NCI-H2081 (cell line): ENCODE data around the gene ESPNL.

Experiments
- DNase-seq, 2 experiments: peaks; one replicate each; lab custom pipeline; 2025; lab: John Stamatoyannopoulos, UW

ESPNL gene

DNA sequence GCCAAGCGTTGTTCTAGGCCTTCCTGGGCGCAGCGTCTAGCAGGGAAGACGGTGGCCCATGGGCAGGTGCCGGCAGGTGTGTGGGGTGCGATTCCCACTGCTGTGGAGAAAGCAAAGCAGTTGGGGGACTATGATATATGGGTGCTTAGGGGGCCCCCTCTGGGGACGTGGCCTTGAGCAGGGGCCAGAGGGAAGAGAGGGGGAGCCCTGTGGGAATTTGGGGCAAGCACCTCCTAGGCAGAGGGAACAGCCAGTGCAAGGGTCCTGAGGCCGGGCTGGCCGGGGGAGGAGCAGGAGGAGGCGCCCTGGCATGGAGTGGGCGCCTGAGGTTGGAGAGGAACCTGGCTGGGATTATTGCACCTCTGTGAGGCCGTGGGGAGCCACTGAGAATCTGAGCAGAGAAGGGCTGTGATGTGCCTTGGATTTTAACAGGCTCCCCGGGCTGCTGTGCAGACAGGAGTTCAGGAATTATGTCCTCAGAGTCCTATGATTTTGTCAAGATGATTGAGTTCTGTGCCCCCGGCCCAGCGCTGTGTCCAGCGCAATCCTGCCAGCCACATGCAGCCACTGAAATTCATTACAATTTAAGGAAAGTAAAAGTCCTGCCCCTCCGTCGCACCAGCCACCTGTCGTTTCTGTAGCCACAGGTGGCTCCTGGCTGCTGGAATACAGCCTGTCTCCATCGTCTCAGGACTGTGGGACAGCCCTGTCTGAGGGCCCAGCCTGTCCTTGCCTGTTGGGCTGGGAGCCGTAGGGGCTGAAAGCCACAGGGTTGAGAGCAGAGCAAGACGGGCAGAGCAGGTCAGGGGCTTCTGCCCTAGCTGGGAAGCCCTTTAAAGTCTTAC lies 29.2 kb downstream of the ESPNL start:
- no peak for DNase-seq

DNA sequence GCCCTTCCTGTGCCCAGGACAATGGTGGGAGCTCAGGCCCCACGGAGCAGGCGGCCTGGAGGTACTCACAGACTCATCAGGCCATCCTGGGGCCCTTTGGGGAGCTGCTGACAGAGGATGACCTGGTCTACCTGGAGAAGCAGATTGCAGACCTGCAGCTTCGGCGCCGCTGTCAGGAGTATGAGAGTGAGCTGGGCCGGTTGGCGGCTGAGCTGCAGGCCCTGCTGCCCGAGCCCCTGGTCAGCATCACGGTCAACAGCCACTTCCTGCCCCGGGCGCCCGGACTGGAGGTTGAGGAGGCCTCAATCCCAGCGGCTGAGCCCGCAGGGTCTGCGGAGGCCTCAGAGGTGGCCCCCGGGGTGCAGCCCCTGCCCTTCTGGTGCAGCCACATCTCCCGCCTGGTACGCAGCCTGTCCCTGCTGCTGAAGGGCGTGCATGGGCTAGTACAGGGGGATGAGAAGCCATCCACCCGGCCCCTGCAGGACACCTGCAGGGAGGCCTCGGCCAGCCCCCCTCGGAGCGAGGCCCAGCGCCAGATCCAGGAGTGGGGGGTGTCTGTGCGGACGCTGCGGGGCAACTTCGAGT lies 30.1 kb downstream of the ESPNL start:
- no peak for DNase-seq

DNA sequence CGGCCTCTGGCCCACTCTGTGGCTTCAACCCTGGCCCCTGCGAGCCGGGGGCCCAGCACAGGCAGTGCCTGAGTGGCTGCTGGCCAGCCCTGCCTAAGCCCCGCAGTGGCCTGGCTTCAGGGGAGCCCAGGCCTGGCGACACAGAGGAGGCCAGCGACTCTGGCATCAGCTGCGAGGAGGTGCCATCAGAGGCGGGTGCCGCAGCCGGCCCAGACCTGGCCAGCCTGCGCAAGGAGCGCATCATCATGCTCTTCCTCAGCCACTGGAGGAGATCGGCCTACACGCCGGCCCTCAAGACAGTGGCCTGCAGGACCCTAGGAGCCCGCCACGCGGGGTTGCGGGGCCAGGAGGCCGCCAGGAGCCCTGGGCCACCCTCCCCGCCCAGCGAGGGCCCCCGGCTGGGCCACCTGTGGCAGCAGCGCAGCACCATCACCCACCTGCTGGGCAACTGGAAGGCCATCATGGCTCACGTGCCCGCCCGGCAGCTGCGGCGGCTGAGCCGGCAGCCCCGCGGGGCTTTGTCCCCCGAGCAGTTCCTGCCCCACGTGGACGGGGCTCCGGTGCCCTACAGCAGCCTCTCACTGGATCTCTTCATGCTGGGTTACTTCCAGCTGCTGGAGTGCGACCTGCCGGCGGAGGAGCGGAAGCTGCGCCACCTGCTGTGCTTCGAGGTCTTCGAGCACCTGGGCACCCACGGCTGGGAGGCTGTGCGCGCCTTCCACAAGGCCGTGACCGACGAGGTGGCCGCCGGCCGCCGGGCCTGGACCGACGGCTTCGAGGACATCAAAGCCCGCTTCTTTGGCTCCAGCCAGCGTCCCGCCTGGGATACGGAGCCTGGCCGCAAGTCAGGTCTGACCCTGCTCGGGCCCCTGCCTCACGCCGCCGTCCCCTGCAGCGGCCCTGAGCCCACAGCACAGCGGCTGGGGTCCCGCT lies 30.8 kb downstream of the ESPNL start:
- DNase-seq = no peak

DNA sequence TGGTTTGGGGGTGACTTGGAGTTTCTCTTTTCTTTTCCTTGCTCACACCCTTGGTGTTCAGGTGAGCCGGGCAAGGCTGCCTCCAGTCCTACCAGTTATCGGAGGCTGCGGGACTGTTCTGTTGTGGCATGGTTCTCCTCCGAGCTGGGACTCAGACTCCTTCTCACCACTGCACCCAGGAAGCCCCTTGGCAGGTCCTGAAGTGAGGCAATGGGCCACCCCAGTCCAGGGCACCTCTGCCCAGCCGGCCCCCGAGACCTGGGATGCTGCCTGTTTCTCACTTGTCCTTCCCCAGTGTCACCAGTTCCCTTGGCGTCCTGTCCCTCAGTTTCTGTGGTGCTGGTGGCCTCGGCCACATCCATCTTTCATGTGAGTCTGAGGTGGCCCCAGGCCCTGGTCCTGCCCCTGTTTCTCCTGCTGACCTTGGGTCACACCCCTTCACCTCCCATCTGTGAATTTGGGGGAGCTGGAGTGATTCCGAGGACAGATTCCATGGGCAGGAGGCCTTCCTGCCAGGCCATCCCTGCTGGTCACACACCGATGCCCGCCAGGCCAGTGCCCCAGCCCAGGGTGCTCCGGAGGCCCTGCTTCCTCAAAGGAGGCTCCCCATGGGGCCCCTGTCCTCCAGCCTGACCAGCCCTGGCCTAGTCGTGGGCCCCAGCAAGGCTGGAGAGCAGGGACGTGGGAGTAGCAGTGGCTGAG lies 31.8 kb downstream of the ESPNL start:
- no peak for DNase-seq

DNA sequence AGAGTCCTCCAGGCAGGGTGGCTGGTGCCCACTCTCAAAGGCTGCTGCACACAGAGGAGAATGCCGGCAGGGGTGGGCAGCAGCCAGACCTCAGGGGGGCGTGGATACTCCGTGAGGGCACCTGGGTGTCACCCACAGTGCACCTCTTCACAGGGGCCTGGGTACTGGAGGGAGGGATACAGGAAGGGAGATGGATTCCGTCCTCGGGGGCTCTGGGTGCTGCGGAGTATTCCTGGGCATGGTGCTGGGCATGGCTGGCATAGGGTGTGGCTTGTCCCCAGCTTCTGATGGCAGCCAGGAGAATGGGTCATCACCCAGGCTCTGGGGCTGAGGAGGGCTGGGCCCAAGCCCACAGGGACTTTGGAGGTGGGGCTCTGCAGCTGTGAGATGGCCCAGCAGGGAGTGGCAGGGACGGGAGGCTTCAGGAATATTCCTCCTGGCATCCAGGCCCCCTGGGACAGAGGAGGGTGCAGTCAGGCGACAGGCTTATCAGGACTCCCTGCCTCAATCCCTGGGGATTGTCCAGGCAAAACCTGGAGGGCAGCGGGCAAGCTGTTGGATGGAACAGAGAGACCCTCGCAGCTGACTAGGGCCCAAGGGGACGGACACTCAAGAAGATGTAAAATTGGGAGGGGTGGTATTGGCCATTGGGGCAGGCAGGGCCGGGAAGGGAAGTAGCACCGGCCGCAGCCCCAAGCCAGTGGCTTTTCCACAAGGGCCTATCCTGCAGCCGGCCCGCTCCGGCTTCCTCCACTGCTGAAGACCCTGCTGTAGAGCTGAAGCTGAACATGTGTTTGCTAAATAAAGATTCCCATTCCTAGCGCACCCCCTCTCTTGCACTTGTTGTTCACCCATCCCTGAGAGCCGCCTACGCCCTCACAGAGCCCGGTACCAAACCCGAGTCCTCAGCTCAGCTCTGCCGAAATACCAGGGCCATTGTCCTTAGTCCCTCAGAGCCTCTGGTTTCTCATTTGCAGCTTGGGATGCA lies 32.6 kb downstream of the ESPNL start:
- DNase-seq = no peak

DNA sequence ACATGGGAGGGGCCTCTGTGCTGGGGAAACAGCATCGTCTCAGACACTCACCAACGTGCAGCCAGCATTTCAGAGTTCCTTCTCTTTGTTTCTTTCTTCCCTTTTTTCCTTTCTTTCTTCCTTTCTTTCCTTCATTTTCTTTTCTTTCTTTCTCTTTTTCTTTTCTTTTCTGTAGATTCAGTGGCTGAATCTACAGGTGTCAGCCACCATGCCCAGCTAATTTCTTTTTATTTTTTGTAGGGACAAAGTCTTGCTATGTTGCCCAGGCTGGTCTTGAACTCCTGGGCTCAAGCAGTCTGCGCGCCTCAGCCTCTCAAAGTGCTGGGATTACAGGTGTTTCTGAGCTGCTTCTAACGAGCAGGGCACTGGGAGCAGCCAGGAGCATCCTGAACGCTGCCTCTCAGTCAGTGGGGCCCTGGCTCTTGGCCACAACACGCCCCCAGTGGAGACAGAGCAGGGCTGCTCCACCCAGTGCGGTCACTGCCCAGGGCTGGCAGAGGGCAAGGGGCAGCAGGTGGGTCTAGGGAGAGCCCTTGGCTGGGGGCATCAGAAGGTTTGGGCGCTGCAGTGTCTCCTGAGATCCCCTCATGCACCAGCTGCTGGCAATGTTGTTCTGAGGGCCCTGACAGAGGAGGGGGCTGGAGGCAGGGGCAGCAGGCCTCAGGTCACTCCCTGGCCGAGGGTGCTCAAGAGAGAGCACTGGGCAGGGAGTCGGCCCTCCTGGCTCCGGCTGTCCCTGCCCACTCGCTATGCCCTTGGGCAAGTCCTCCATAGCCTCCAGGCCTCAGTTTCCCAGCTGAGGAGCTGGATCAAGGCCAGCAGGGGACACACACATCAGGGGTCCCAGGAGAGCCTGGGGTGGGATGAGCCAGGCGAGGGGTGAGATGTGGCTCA lies 33.6 kb downstream of the ESPNL start:
- no peak for DNase-seq

DNA sequence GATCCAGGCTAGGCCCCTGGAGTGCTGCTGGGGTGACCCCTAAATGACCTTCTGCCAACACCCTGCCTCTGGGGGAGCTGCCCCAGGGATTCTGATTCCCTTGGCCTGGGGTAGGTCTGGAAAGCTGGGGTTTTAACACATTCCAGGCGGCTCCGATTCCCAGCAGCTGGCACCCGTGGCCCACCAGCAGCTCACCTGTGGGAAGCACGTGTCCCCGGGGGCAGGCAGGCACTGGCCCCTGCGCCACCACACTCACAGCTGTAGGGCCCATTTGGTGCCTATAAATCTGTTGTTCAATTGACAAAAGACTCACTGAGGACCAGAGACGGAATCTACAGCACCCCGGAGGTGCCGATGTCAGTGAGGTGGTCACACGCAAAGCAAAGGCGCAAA lies 34.2 kb downstream of the ESPNL start:
- DNase-seq = no peak

DNA sequence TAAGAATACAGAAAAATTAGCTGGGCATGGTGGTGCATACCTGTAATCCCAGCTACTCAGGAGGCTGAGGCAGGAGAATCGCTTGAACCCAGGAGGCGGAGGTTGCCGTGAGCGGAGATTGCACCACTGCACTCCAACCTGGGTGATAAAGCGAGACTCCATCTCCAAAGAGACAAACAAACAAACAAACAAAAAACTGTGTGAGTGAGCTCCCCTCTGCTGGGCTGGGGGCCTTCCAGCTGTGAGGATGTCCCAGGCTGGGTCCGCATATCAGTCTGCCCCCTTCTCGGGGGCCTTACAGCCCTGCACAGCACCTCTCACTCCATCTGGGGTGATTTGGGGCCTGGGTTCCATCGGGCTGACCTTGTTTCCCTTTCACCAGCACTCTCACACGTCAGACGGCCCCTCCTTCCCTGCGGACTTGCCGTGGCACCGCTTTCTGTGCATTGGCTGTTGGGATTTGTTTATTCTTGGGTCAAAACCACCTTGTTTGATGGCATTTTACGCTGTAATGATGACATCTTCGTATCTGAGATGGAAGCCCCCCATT lies 35.5 kb downstream of the ESPNL start:
- DNase-seq = no peak

DNA sequence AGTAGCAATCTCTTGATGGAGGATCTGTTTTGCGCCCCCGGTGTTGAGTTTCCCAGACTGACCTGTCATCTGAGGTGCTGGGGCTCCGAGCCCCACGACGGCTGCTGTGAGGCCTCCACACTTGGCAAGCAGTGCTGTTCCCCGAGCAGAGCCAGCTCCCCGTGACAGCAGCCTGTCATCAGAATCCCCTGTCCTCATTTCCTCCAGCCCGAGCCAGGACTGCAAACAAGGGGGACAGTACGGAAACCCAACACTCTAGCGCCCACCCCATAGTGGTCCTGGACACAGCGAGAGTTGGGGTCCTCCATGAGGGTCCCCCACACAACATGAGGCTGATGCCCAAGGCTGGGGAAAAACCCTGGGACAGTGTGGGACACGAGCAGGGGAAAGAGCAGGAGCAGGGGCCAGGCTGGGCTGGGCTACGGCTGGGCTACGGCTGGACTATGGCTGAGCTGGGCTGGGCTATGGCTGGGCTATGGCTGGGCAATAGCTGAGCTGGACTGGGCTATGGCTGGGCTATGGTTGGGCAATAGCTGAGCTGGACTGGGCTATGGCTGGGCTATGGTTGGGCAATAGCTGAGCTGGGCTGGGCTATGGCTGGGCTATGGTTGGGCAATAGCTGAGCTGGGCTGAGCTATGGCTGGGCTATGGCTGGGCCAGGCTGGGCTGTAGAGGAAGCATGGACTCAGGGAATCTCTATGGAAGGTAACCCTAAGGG lies 36.8 kb downstream of the ESPNL start:
- DNase-seq = no peak

DNA sequence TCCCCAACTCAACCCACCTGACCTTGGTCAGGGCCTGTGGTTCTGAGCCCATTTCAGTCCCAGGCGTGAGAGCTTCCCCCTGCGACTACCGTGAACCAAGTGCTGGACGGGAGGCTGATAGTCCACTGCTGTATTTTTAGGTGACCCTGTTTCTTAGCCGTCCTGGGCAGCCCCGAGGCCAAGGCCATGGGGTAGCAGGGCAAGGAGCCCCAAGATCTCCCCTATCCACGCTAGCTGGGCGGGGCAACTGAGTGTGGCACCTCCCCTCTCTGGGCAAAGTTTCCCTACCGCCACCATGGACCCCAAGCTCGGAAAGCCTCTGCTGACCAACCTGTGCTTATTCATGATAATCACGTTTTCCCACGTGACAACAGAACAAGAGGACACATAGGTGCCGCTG lies 37.7 kb downstream of the ESPNL start:
- no peak for DNase-seq

DNA sequence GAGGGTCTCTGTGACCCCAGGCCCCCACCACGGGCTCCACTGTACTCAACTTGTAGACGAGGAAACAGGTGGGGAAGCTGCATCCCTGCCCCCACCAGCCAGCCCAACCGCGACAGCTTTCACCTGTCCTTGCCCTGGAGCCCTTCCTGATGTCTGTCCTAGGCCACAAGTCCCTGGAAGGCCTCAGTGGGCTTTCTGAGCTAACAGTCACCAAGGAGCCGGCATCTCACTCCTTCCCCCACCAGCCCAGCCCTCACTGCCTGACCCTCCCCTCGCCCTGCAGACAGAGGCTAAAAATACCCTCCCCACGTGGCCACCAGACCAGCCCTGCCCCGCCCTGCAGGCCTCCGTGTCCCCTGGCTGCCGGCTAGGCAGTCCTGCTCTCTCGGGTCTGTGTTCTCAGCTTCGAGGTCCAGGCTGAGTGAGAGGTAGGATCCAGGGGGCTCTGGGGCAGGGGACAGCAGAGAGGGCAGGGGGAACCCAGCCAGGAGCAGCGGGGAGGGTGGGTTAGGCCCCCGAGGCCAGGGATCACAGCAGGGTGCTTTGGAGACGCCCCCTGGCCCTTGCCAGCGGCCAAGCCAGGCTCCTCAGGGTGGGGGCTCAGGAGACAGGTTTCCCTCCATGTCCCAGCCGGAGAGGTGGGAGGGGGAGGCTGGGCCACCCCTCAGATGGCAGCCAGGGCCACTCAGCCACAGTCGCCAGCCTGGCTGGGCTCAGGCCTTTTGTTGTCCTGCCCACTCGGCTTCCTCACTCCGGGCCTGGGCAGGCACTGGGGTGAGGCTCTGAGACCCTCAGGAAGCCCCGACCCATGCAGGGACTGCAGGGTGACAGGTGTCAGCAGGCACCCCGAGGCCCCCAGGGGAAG lies 38.4 kb downstream of the ESPNL start, which contains the start of gene KLHL30:
Gene KLHL30 (plus strand): TSS at position 338 of the 865 bp plus-strand sequence. CDS start 2,087 bp downstream, outside the sequence.
- DNase-seq = no peak

DNA sequence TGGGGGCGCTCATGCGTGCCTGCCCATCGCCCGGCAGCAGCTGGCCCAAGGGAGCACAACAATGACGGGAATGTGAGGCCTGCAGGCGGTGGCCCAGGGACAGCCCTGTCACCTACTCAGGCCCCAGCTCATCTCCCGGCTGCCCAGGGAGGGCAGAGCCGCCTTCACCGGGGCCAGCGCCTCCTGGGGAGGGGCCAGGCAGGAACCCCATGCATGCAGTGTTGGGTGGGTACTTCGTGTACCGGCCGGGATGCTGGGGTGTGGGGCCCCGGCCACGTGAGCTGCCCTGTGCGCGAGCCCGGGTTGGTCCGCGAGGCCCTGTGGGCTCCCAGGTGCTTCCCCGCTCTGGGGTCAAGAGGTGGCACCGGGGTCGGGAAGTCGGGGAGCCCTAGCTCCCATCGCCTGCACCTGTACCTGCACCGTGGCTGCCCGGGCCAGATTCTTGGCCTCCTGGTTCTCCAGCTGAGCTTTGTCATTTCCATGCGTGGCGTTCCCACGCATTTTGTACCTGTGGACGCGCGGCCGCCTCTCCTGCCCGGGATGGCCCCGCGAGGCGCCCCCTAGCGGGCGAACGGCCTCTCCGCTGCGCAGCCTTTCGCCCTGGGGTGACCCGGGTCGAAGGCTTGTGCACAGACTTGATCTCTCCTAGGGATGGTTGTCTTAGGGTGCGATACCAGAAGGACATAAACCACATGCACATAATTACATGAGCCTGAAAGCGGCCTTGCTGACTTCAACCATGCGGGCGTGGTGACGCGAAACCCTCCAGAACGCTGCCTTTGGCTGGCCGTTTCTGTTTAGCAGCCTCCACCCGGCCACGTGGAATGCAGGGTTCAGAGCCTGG lies 39.3 kb downstream of the ESPNL start:
- no peak for DNase-seq

DNA sequence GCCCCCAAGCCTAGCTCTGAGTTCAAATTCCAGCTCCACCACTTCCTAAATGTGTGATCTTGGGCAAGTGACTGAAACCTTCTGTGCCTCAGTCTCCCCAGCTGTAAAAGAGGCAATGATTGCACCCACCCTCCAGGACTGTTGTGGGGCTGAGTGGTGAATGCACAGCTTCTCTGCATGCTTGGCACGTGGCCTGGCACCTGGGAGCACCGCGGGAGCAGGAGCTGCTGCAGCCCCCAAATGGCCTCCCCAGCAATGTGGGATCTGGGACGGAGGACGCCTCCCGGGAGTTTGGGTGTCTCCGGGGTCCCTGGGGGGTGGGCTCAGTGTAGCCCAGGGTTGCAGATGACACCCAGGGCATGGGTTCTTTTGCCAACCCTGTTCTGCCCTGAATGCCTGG lies 39.9 kb downstream of the ESPNL start:
- DNase-seq = no peak

DNA sequence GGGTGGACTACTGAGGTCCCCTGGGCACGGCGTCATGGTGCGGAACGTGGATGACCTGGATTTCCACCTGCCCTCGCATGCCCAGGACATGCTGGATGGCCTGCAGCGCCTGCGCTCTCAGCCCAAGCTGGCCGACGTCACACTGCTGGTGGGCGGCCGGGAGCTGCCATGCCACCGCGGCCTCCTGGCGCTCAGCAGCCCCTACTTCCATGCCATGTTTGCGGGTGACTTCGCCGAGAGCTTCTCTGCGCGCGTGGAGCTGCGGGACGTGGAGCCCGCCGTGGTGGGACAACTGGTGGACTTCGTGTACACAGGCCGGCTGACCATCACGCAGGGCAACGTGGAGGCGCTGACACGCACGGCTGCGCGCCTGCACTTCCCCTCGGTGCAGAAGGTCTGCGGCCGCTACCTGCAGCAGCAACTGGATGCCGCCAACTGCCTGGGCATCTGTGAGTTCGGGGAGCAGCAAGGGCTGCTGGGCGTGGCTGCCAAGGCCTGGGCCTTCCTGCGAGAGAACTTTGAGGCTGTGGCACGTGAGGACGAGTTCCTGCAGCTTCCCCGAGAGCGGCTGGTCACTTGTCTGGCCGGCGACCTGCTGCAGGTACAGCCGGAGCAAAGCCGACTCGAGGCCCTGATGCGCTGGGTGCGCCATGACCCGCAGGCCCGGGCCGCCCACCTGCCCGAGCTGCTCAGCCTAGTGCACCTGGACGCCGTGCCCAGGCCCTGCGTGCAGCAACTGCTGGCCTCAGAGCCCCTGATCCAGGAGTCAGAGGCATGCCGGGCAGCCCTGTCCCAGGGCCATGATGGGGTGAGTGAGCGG lies 40.8 kb downstream of the ESPNL start:
- DNase-seq = no peak

DNA sequence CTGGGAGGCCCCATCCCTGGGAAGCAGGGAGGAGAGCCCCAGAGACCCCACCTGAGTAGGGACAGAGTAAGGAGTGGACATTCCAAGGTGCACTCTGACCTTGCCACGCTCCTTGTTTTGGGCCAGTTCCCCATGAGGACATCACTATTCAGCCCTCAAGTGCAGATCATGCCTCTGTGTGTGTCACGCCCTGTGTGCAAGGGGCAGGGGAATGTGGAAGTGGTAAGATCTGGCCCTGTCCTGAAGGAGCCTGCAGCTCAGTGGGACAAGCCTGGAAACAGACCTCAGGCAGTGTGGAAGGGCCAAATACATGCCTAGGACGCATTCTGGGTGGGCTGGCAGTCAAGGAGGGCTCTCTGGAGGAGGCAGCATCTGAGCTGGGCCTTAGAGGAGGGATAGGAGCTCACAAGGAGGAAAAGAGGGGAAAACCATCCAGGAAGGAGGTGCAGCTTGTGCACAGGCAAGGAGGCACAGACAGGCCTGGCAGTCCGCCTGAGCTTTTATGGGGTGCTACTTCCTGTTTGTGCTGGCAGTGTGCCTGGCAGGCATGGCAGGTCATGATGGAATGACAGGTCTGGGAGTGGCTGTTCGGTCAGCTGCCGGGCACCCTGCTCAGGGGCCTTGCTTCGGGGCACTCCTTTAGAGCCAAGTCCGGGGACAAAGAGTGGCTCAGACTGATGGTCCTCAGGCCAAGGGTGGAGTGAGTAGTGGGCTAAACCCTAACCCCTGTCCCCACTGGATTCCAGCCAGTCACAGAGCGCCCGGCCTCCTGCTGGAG lies 41.6 kb downstream of the ESPNL start:
- DNase-seq = peak in 1 of 2 experiments; percentile 54
